Activated T-cell treated with anti-CD3 and anti-CD28 coated beads for 24 hours (primary cell): ENCODE results near the gene UXT.

Source experiments
- DNase-seq: peaks from one replicate; pipeline ENCODE4 v3.0.0-alpha.2; 2020; ENCODE audit warnings: low read depth

Gene UXT

GRCh38 chrX:47649271-47649670 lies 9.7 kb downstream of the UXT start:
- DNase-seq = no peak

GRCh38 chrX:47648376-47648775 lies 10.6 kb downstream of the UXT start:
- DNase-seq = no peak

- DNase-seq = no peak
Measured at GRCh38 chrX:47646636-47647035, 12.3 kb downstream of the UXT start.

GRCh38 chrX:47645530-47645929 lies 13.4 kb downstream of the UXT start:
- DNase-seq = no peak

- DNase-seq = no peak
Measured at GRCh38 chrX:47644557-47645091, 14.4 kb downstream of the UXT start.

- no peak for DNase-seq
Measured at GRCh38 chrX:47643926-47644325, 15.1 kb downstream of the UXT start.

GRCh38 chrX:47638816-47639215 lies 20.2 kb downstream of the UXT start:
- no peak for DNase-seq

- peak; percentile 16 for DNase-seq
Measured at GRCh38 chrX:47637546-47638195, 21.3 kb downstream of the UXT start.

GRCh38 chrX:47634871-47635575 lies 24.0 kb downstream of the UXT start:
- DNase-seq = no peak

GRCh38 chrX:47633689-47634590 lies 25.0 kb downstream of the UXT start:
- no peak for DNase-seq

GRCh38 chrX:47632666-47633065 lies 26.3 kb downstream of the UXT start:
- no peak for DNase-seq

GRCh38 chrX:47631676-47632075 lies 27.3 kb downstream of the UXT start:
- no peak for DNase-seq

- DNase-seq = no peak
Measured at GRCh38 chrX:47629419-47630200, 29.4 kb downstream of the UXT start, which contains the start of gene CFP. CFP (minus strand) TSS chrX:47629930; CDS start chrX:47629844, 86 bp downstream.

GRCh38 chrX:47628982-47629381 lies 30.0 kb downstream of the UXT start:
- DNase-seq = no peak

GRCh38 chrX:47625365-47625764 lies 33.6 kb downstream of the UXT start:
- no peak for DNase-seq

GRCh38 chrX:47623540-47624027 lies 35.4 kb downstream of the UXT start:
- peak; percentile 10 for DNase-seq

GRCh38 chrX:47621851-47622250 lies 37.1 kb downstream of the UXT start:
- DNase-seq = no peak

- DNase-seq = no peak
Measured at GRCh38 chrX:47620303-47620685, 38.7 kb downstream of the UXT start.

- peak; percentile 64 for DNase-seq
Measured at GRCh38 chrX:47619486-47620302, 39.3 kb downstream of the UXT start, which contains the start of gene SYN1. SYN1 (minus strand) TSS chrX:47619857; CDS start chrX:47619728, 129 bp downstream.

- no peak for DNase-seq
Measured at GRCh38 chrX:47618923-47619485, 40.0 kb downstream of the UXT start.
